Mesenchymal stem cell (in vitro differentiated cells and primary cell): ENCODE measurements around the gene ANKHD1.
"Not testable (repeated sequence)": the region's sequence is repeated elsewhere in the genome, so short reads cannot be mapped to it uniquely, and the experiment has no call there.

Source experiments
- DNase-seq: peaks from one replicate; pipeline ENCODE4 v3.0.0-alpha.2; 2013
- H2AFZ ChIP-seq: one replicate; pipeline ENCODE4 v1.6.1; 2013; ENCODE audit warnings: low read depth, mild to moderate bottlenecking, control low read depth, inconsistent platforms, low read length, moderate library complexity
- H2AK5ac ChIP-seq: 2 replicates; pipeline ENCODE4 v1.6.1; 2013; ENCODE audit warnings: low read length, moderate library complexity, mild to moderate bottlenecking, inconsistent platforms; ENCODE audit not compliant: severe bottlenecking
- H2BK120ac ChIP-seq: one replicate; pipeline ENCODE4 v1.6.1; 2013; ENCODE audit warnings: low read depth, mild to moderate bottlenecking, inconsistent platforms, low read length, moderate library complexity
- H2BK12ac ChIP-seq, 2 experiments: one replicate each; pipeline ENCODE4 v1.6.1; 2013; ENCODE audit warnings: inconsistent platforms in 2 of 2, low read length in 2 of 2, mild to moderate bottlenecking in 2 of 2, moderate library complexity in 2 of 2, control low read depth in 1 of 2
- H2BK15ac ChIP-seq: one replicate; pipeline ENCODE4 v1.6.1; 2013; ENCODE audit warnings: mild to moderate bottlenecking, low read depth, inconsistent platforms; ENCODE audit not compliant: poor library complexity, severe bottlenecking
- H2BK5ac ChIP-seq: 2 replicates; pipeline ENCODE4 v1.6.1; 2013; ENCODE audit warnings: low read depth, mild to moderate bottlenecking, low read length, control low read depth, inconsistent platforms; ENCODE audit not compliant: poor library complexity, severe bottlenecking
- H3K14ac ChIP-seq, 2 experiments: one replicate each; pipeline ENCODE4 v1.6.1; 2013; ENCODE audit warnings: inconsistent platforms in 2 of 2, low read length in 2 of 2, control low read depth in 1 of 2, mild to moderate bottlenecking in 1 of 2, moderate library complexity in 1 of 2
- H3K18ac ChIP-seq, 2 experiments: one replicate each; pipeline ENCODE4 v1.6.1; 2013; ENCODE audit warnings: inconsistent platforms in 2 of 2, low read length in 2 of 2, control low read depth in 1 of 2, low read depth in 1 of 2, mild to moderate bottlenecking in 1 of 2
- H3K23ac ChIP-seq, 2 experiments: one replicate each; pipeline ENCODE4 v1.6.1; 2013; ENCODE audit warnings: inconsistent platforms in 2 of 2, low read length in 2 of 2, mild to moderate bottlenecking in 2 of 2, moderate library complexity in 2 of 2, control low read depth in 1 of 2
- H3K27ac ChIP-seq: 2 replicates; pipeline ENCODE4 v1.5.1; 2013; ENCODE audit warnings: mild to moderate bottlenecking, moderate library complexity, low read length, control low read depth, inconsistent platforms; ENCODE audit not compliant: poor library complexity, severe bottlenecking
- H3K27me3 ChIP-seq, 2 experiments: 2 replicates each; pipeline versions ENCODE4 v1.6.1 to v1.7.0; 2013; ENCODE audit warnings: low read length in 2 of 2, mild to moderate bottlenecking in 2 of 2, moderate library complexity in 2 of 2, control low read depth in 1 of 2, inconsistent platforms in 1 of 2; ENCODE audit not compliant: control insufficient read depth in 1 of 2, insufficient read depth in 1 of 2
- H3K36me3 ChIP-seq, 2 experiments: 2 replicates each; pipeline versions ENCODE4 v1.6.1 to v1.7.0; 2013; ENCODE audit warnings: low read length in 2 of 2, control low read depth in 1 of 2, inconsistent platforms in 1 of 2, low read depth in 1 of 2, mild to moderate bottlenecking in 1 of 2; ENCODE audit not compliant: insufficient read depth in 2 of 2, control insufficient read depth in 1 of 2
- H3K4ac ChIP-seq, 2 experiments: one replicate each; pipeline ENCODE4 v1.6.1; 2013; ENCODE audit warnings: inconsistent platforms in 2 of 2, low read length in 2 of 2, mild to moderate bottlenecking in 2 of 2, moderate library complexity in 2 of 2, control low read depth in 1 of 2, low read depth in 1 of 2
- H3K4me1 ChIP-seq: 2 replicates; pipeline ENCODE4 v1.6.1; 2013; ENCODE audit warnings: low read depth, low read length, control low read depth; ENCODE audit not compliant: control insufficient read depth, insufficient read depth
- H3K4me2 ChIP-seq: 2 replicates; pipeline ENCODE4 v1.6.1; 2013; ENCODE audit warnings: low read length, mild to moderate bottlenecking, inconsistent platforms; ENCODE audit not compliant: poor library complexity, severe bottlenecking
- H3K4me3 ChIP-seq, 2 experiments: 2 replicates each; pipeline versions ENCODE4 v1.5.1 to v1.7.0; 2013; ENCODE audit warnings: low read length in 2 of 2, mild to moderate bottlenecking in 2 of 2, control low read depth in 1 of 2, low read depth in 1 of 2; ENCODE audit not compliant: insufficient read depth in 1 of 2
- H3K79me1 ChIP-seq: replicated peaks from 2 replicates; pipeline ENCODE4 v1.6.1; 2013; ENCODE audit warnings: mild to moderate bottlenecking, control low read depth, low read length, inconsistent platforms; ENCODE audit not compliant: poor library complexity, severe bottlenecking
- H3K9ac ChIP-seq: 2 replicates; pipeline ENCODE4 v1.7.0; 2013; ENCODE audit warnings: mild to moderate bottlenecking, low read length, moderate library complexity
- H3K9me3 ChIP-seq: 2 replicates; pipeline ENCODE4 v1.7.0; 2013; ENCODE audit warnings: mild to moderate bottlenecking, low read length; ENCODE audit not compliant: control insufficient read depth
- H4K8ac ChIP-seq: one replicate; pipeline ENCODE4 v1.6.1; 2013; ENCODE audit warnings: inconsistent platforms, mild to moderate bottlenecking, low read length, moderate library complexity
- H4K91ac ChIP-seq: one replicate; pipeline ENCODE4 v1.6.1; 2013; ENCODE audit warnings: mild to moderate bottlenecking, low read length, inconsistent platforms
- WGBS: methylation state at CpG from one replicate; pipeline ENCODE4 v1.1.7; 2013; ENCODE audit warnings: mixed read lengths; 5-methylcytosine and 5-hydroxymethylcytosine counted together

Gene ANKHD1

DNA sequence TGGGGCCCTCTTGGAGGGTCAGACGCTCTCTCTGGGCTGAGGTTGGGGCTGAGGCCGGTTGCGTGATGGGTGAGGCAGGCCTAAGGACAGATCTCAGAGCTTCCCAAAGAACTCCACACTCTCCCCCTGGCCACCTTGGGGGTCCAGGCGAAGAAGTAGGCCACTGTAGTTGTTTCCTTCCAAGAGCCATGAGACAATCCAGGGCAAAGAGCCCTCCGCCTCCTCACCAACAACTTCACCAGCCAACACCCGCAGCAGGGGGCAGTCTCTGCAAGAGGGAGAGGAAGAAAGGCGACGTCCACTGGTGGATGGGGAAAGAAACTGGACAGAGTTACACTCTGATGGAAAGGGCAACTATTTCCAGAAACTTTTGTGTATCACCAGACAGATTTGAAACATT lies 173.7 kb downstream of the ANKHD1 start:
- no peak for DNase-seq
- H2AFZ ChIP-seq = no peak overlapping the region
- no peaks in the 10 kb centered on the region for H3K9me3 ChIP-seq
- no peak overlapping the region for H3K4me2 ChIP-seq
- H3K36me3 ChIP-seq = peaks cover 3 to 8% of the 10 kb centered on the region in 2 experiments
- no peak overlapping the region for H3K4ac ChIP-seq
- H3K79me1 ChIP-seq = no peaks in the 10 kb centered on the region
- no peak overlapping the region for H3K18ac ChIP-seq
- H3K4me3 ChIP-seq = no peak overlapping the region
- H4K8ac ChIP-seq = no peak overlapping the region
- H2AK5ac ChIP-seq = no peak overlapping the region
- H2BK15ac ChIP-seq = no peak overlapping the region
- H3K9ac ChIP-seq = peak overlapping the region; percentile 14
- H4K91ac ChIP-seq = no peak overlapping the region
- H3K27me3 ChIP-seq = no peaks in the 10 kb centered on the region
- H3K27ac ChIP-seq = no peak overlapping the region
- H2BK120ac ChIP-seq = no peak overlapping the region
- no peak overlapping the region for H3K14ac ChIP-seq
- H3K4me1 ChIP-seq = peaks cover 2% of the 10 kb centered on the region
- no peak overlapping the region for H2BK5ac ChIP-seq
- 93% methylated on average over 3 of the region's 8 CpGs for WGBS
- H2BK12ac ChIP-seq = no peak overlapping the region
- no peak overlapping the region for H3K23ac ChIP-seq

GRCh38 chr5:140576776-140577201 lies 175.2 kb downstream of the ANKHD1 start:
- DNase-seq = no peak
- Histone ChIP-seq H3K14ac (no peak overlapping the region), H3K4ac (no peak overlapping the region)

DNA sequence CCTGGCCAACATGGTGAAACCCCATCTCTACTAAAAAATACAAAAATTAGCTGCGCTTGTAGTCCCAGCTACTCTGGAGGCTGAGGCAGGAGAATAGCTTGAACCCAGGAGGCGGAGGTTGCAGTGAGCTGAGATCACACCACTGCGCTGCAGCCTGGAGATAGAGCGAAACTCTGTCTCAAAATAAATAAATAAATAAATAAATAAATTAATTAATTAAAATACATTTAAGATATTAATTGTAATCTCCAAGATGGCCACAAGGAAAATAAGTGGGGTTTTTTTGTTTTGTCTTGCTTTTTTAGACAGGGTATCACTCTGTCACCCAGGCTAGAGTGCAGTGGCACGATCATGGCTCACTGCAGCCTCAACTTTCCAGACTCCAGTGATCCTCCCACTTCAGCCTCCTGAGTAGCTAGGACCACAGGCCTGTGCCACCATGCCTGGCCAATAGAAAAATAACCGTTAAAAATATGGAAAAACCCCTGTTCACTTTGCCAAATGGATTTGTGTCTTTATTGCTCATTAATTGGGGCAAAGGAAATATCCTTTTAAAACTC lies 177.6 kb downstream of the ANKHD1 start:
- not testable (repeated sequence) for H4K91ac ChIP-seq, H2BK5ac ChIP-seq, DNase-seq, H3K4ac ChIP-seq, H2AK5ac ChIP-seq, H3K14ac ChIP-seq, H3K27ac ChIP-seq, H4K8ac ChIP-seq, H3K9ac ChIP-seq, H2BK12ac ChIP-seq, H3K36me3 ChIP-seq, H3K79me1 ChIP-seq, H3K23ac ChIP-seq, H3K4me2 ChIP-seq, H3K27me3 ChIP-seq, H2BK120ac ChIP-seq, H2AFZ ChIP-seq, H3K4me3 ChIP-seq, H2BK15ac ChIP-seq, H3K4me1 ChIP-seq, H3K9me3 ChIP-seq, H3K18ac ChIP-seq
- WGBS = 94% methylated on average over 2 of the region's 6 CpGs

More at GRCh38 chr5:140576776-140577201, 175.2 kb downstream of the ANKHD1 start:
- peak overlapping the region; percentile 84 for H4K8ac ChIP-seq
- no peak overlapping the region for H3K9ac ChIP-seq
- H2BK12ac ChIP-seq = no peak overlapping the region
- no peaks in the 10 kb centered on the region for H3K36me3 ChIP-seq
- WGBS = no CpG with 5 or more reads among the region's 2 CpGs
- H3K27me3 ChIP-seq = no peaks in the 10 kb centered on the region
- peak overlapping the region; percentile 25 for H2BK5ac ChIP-seq
- H3K23ac ChIP-seq = no peak overlapping the region
- no peaks in the 10 kb centered on the region for H3K9me3 ChIP-seq
- peaks cover 2% of the 10 kb centered on the region for H3K4me1 ChIP-seq
- H2BK15ac ChIP-seq = no peak overlapping the region
- H3K4me3 ChIP-seq = no peak overlapping the region
- H2BK120ac ChIP-seq = no peak overlapping the region
- H3K4me2 ChIP-seq = no peak overlapping the region
- peak overlapping the region; percentile 45 for H2AK5ac ChIP-seq
- H3K79me1 ChIP-seq = no peaks in the 10 kb centered on the region
- peak overlapping the region in 1 of 2 experiments; percentile 70 for H3K18ac ChIP-seq
- no peak overlapping the region for H2AFZ ChIP-seq
- H4K91ac ChIP-seq = no peak overlapping the region
- H3K27ac ChIP-seq = peak overlapping the region; percentile 68

- no peaks in the 10 kb centered on the region for H3K27me3 ChIP-seq
- H3K4me1 ChIP-seq = peaks cover 2% of the 10 kb centered on the region
- peaks cover 3% of the 10 kb centered on the region for H3K9me3 ChIP-seq
- no peak overlapping the region for H3K27ac ChIP-seq
- no peak overlapping the region for H4K8ac ChIP-seq
- H3K4me3 ChIP-seq = no peak overlapping the region
- H2BK15ac ChIP-seq = no peak overlapping the region
- no peak overlapping the region for H3K18ac ChIP-seq
- no peak for DNase-seq
- no peak overlapping the region for H4K91ac ChIP-seq
- H3K23ac ChIP-seq = no peak overlapping the region
- no peak overlapping the region for H3K4me2 ChIP-seq
- no peak overlapping the region for H3K4ac ChIP-seq
- H2BK12ac ChIP-seq = no peak overlapping the region
- H3K79me1 ChIP-seq = no peaks in the 10 kb centered on the region
- no peaks in the 10 kb centered on the region for H3K36me3 ChIP-seq
- 96% methylated on average over 1 of the region's 1 CpG for WGBS
- H3K14ac ChIP-seq = no peak overlapping the region
- no peak overlapping the region for H2AFZ ChIP-seq
- H2BK120ac ChIP-seq = no peak overlapping the region
- H2BK5ac ChIP-seq = no peak overlapping the region
- no peak overlapping the region for H3K9ac ChIP-seq
- H2AK5ac ChIP-seq = no peak overlapping the region
Observed at GRCh38 chr5:140587495-140587894, 185.9 kb downstream of the ANKHD1 start.
